MM.1S (cell line): Measurements from ENCODE around the gene POLR1A.

Experiments used
- DNase-seq: peaks from one replicate; pipeline ENCODE4 v3.0.0-alpha.2; 2015
- H2AFZ ChIP-seq: fragments of 300-600 bp; sonication (generic); 2 replicates; pipeline ENCODE4 v1.6.0; 2016; ENCODE audit warnings: antibody characterized with exemption, low read length
- H3F3A ChIP-seq: fragments of 300-600 bp; sonication (generic); 2 replicates; pipeline ENCODE4 v1.6.1; 2016; ENCODE audit warnings: mild to moderate bottlenecking, antibody characterized with exemption, low read length, moderate library complexity, mixed read lengths; ENCODE audit not compliant: insufficient read depth
- H3K27ac ChIP-seq: fragments of 300-600 bp; sonication (generic); 2 replicates; pipeline ENCODE4 v1.5.1; 2016; ENCODE audit warnings: mild to moderate bottlenecking, low read length
- H3K27me3 ChIP-seq: fragments of 300-600 bp; sonication (generic); replicated peaks from 2 replicates; pipeline ENCODE4 v1.6.0; 2016; ENCODE audit warnings: low read length; ENCODE audit not compliant: insufficient read depth
- H3K36me3 ChIP-seq: fragments of 300-600 bp; sonication (generic); replicated peaks from 2 replicates; pipeline ENCODE4 v1.6.1; 2016; ENCODE audit warnings: mild to moderate bottlenecking, low read length, mixed read lengths; ENCODE audit not compliant: insufficient read depth
- H3K4me1 ChIP-seq: fragments of 300-600 bp; sonication (generic); 2 replicates; pipeline ENCODE4 v1.6.1; 2016; ENCODE audit warnings: low read length, mixed read lengths
- H3K4me2 ChIP-seq: fragments of 300-600 bp; sonication (generic); 2 replicates; pipeline ENCODE4 v1.6.0; 2016; ENCODE audit warnings: low read depth, low read length
- H3K4me3 ChIP-seq: fragments of 300-600 bp; sonication (generic); 2 replicates; pipeline ENCODE4 v1.5.1; 2016; ENCODE audit warnings: low read length, mixed read lengths
- H3K79me2 ChIP-seq: fragments of 300-600 bp; sonication (generic); 2 replicates; pipeline ENCODE4 v1.6.1; 2016; ENCODE audit warnings: mixed run types, low read length, mixed read lengths
- H3K9ac ChIP-seq: fragments of 300-600 bp; sonication (generic); 2 replicates; pipeline ENCODE4 v1.6.1; 2016; ENCODE audit warnings: low read length, mixed read lengths
- H3K9me2 ChIP-seq: fragments of 300-600 bp; sonication (generic); replicated peaks from 2 replicates; pipeline ENCODE4 v1.6.1; 2016; ENCODE audit warnings: mild to moderate bottlenecking, low read length, mixed read lengths; ENCODE audit not compliant: insufficient read depth
- H3K9me3 ChIP-seq: fragments of 300-600 bp; sonication (generic); replicated peaks from 2 replicates; pipeline ENCODE4 v1.6.1; 2016; ENCODE audit warnings: mild to moderate bottlenecking, low read length, mixed read lengths; ENCODE audit not compliant: insufficient read depth
- H4K20me1 ChIP-seq: fragments of 300-600 bp; sonication (generic); 2 replicates; pipeline ENCODE4 v1.6.1; 2016; ENCODE audit warnings: mild to moderate bottlenecking, low read length, moderate library complexity, mixed read lengths; ENCODE audit not compliant: insufficient read depth
- CTCF ChIP-seq: fragments of 300-600 bp; sonication (generic); IDR thresholded peaks from 2 replicates; pipeline ENCODE4 v1.5.1; 2016; ENCODE audit warnings: antibody characterized with exemption, low read length, mixed read lengths
- EZH2 ChIP-seq: fragments of 300-600 bp; sonication (generic); optimal IDR thresholded peaks from 2 replicates; pipeline ENCODE3; 2017; ENCODE audit warnings: low read depth, mild to moderate bottlenecking, antibody characterized with exemption, low read length, mixed read lengths
- EZH2phosphoT487 ChIP-seq: fragments of 300-600 bp; sonication (generic); IDR thresholded peaks from 2 replicates; pipeline ENCODE4 v1.6.1; 2018; ENCODE audit warnings: antibody characterized with exemption, low read length

Gene POLR1A

GRCh38 chr2:85998071-85998991, 107.4 kb downstream of the POLR1A start:
- Histone ChIP-seq H3K36me3 (no peaks in the 10 kb centered on the region), H3K4me3 (peak overlapping the region; percentile 17; the same call in 1 of the 2 replicates), H3K27me3 (no peaks in the 10 kb centered on the region), H3K79me2 (peaks cover 23% of the 10 kb centered on the region), H4K20me1 (no peaks in the 10 kb centered on the region), H3K9me2 (no peaks in the 10 kb centered on the region), H3K9me3 (no peaks in the 10 kb centered on the region), H3K27ac (peak overlapping the region; percentile 94), H2AFZ (no peak overlapping the region), H3K9ac (peak overlapping the region; percentile 66), H3K4me1 (peaks cover 82% of the 10 kb centered on the region), H3F3A (peaks cover 68% of the 10 kb centered on the region), H3K4me2 (peak overlapping the region; percentile 59)
- peak; percentile 21 for DNase-seq
- TF ChIP-seq EZH2phosphoT487 (no peak), EZH2 (no peak), CTCF (no peak)

GRCh38 chr2:85997017-85997970, 108.4 kb downstream of the POLR1A start:
- no peak overlapping the region for H3K4me3 ChIP-seq
- DNase-seq: peak; percentile 11
- H4K20me1 ChIP-seq: no peaks in the 10 kb centered on the region
- H3K4me2 ChIP-seq: 0 out of 2 replicates have a peak overlapping the region, but pooled peaks have one; percentile 8
- H3K9me2 ChIP-seq: no peaks in the 10 kb centered on the region
- no peaks in the 10 kb centered on the region for H3K9me3 ChIP-seq
- no peaks in the 10 kb centered on the region for H3K36me3 ChIP-seq
- H3K27ac ChIP-seq: peak overlapping the region; percentile 94
- H2AFZ ChIP-seq: peak overlapping the region; percentile 35; the same call in 1 of the 2 replicates
- peaks cover 87% of the 10 kb centered on the region for H3K4me1 ChIP-seq
- peak overlapping the region; percentile 10; the same call in 1 of the 2 replicates for H3K9ac ChIP-seq
- TF ChIP-seq CTCF (no peak), EZH2 (no peak), EZH2phosphoT487 (no peak)
- no peaks in the 10 kb centered on the region for H3K27me3 ChIP-seq
- H3K79me2 ChIP-seq: peaks cover 23% of the 10 kb centered on the region
- H3F3A ChIP-seq: peaks cover 72% of the 10 kb centered on the region

DNA sequence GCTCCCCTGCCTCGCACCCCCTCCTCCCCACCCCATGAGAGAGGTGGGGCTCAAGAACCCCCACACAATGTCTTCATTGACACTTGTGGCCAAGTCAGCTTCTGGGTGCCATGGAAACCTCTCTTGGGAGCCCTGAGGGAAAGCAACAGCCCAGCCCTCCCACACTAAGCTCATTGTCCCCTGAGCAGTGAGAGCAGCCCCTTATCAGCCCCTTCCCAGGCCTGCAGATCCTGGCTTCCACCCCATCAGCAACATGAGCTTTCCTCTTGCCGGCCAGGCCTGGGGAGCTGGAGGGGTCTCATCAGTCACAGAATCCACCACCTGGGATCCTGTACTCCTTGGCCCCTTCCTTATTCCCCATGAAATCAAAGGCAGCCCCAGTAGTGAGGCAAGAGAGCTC, 109.1 kb downstream of the POLR1A start:
- Histone ChIP-seq H3K79me2 (peaks cover 23% of the 10 kb centered on the region), H3K27me3 (no peaks in the 10 kb centered on the region), H2AFZ (no peak overlapping the region), H3K36me3 (no peaks in the 10 kb centered on the region), H3K27ac (peak overlapping the region; percentile 94; the same call in 1 of the 2 replicates), H3F3A (peaks cover 72% of the 10 kb centered on the region), H3K9me3 (no peaks in the 10 kb centered on the region), H3K9me2 (no peaks in the 10 kb centered on the region), H3K9ac (peak overlapping the region; percentile 10; the same call in 1 of the 2 replicates), H3K4me1 (peaks cover 85% of the 10 kb centered on the region), H3K4me2 (0 out of 2 replicates have a peak overlapping the region, but pooled peaks have one; percentile 1), H4K20me1 (no peaks in the 10 kb centered on the region), H3K4me3 (no peak overlapping the region)
- TF ChIP-seq CTCF: no peak
- TF ChIP-seq EZH2: no peak
- no peak for TF ChIP-seq EZH2phosphoT487
- no peak for DNase-seq
